Esophagus muscularis mucosa (tissue), 4 donors: ENCODE measurements around the gene C6orf62.
"Not testable (repeated sequence)": the region's sequence is repeated elsewhere in the genome, so short reads cannot be mapped to it uniquely, and the experiment has no call there.

Source experiments
- CTCF ChIP-seq, 3 experiments: fragments of 200-600 bp in 2 of 3; fragments of 450-650 bp in 1 of 3; sonication (generic) in 2 of 3; IDR thresholded peaks; one replicate each; pipeline ENCODE4 v1.5.1; 2017 to 2019; ENCODE audit warnings: antibody characterized with exemption in 3 of 3, mild to moderate bottlenecking in 2 of 3, moderate library complexity in 1 of 3
- EP300 ChIP-seq: sonication (generic); formaldehyde crosslinking; IDR thresholded peaks from one replicate; pipeline ENCODE4 v1.6.1; 2017; ENCODE audit warnings: antibody characterized with exemption
- POLR2A ChIP-seq: fragments of 450-650 bp; IDR thresholded peaks from one replicate; pipeline ENCODE4 v1.6.1; 2017; ENCODE audit warnings: antibody characterized with exemption, moderate library complexity, mild to moderate bottlenecking, low read depth
- POLR2AphosphoS5 ChIP-seq, 2 donors: sonication (generic); formaldehyde crosslinking; IDR thresholded peaks; one replicate each; pipeline ENCODE4 v1.6.1; 2017; ENCODE audit warnings: antibody characterized with exemption in 2 of 2

DNA sequence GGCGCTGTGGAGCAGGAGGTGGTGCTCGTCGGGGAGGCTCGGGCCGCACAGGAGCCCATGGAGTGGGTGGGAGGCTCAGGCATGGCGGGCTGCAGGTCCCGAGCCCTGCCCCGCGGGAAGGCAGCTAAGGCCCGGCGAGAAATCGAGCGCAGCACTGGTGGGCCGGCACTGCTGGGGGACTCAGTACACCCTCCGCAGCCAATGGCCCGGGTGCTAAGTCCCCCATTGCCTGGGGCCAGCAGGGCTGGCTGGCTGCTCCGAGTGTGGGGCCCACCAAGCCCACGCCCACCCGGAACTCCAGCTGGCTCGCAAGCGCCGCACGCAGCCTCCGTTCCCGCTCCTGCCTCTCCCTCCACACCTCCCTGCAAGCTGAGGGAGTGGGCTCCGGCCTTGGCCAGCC is 47.0 kb upstream of the C6orf62 start:
- not testable (repeated sequence) for TF ChIP-seq POLR2A; POLR2AphosphoS5 (IDR thresholded peaks at IDR 0.05); CTCF (IDR thresholded peaks at IDR 0.05); EP300
